H1 (cell line): Measurements from ENCODE around the gene RPS21. TPM values are rescaled to one million over a fixed set of nuclear protein-coding genes. Genes with fewer than 3 reads are reported as not detected.
A peak's percentile ranks its signal among the peaks of the same experiment; 100 is the strongest.

Experiments used
- CTCF ChIA-PET: fragments of 300-600 bp; sonication (Branson Sonifier 250); formaldehyde crosslinking; loops from one replicate; lab custom pipeline; 2021; ENCODE audit not compliant: partially characterized antibody; lab: Charles Lee
- POLR2A ChIA-PET: fragments of 300-600 bp; sonication (Branson Sonifier 250); formaldehyde crosslinking; loops from one replicate; lab custom pipeline; 2021; ENCODE audit warnings: inconsistent platforms; ENCODE audit not compliant: partially characterized antibody; lab: Charles Lee
- DNase-seq, 2 experiments: peaks; one replicate each; pipeline versions ENCODE4 v3.0.0 to v3.0.0-alpha.2; 2010 to 2022; ENCODE audit warnings: low spot score in 2 of 2, low read depth in 1 of 2, mixed read lengths in 1 of 2
- FAIRE-seq: peaks from 2 replicates; lab custom pipeline; 2011; peaks lifted over from hg19 to GRCh38; lab: Jason Lieb, UNC
- H2AFZ ChIP-seq: 2 replicates; pipeline ENCODE4 v1.8.1; 2012; ENCODE audit warnings: low read length, inconsistent platforms
- H2AK5ac ChIP-seq: 2 replicates; pipeline ENCODE4 v1.6.1; 2013; ENCODE audit warnings: low read depth, low read length
- H2BK120ac ChIP-seq: replicated peaks from 2 replicates; pipeline ENCODE3; 2013; ENCODE audit warnings: low read depth, low read length, inconsistent platforms
- H2BK12ac ChIP-seq: 2 replicates; pipeline ENCODE4 v1.6.1; 2013; ENCODE audit warnings: low read depth, low read length
- H2BK15ac ChIP-seq: 2 replicates; pipeline ENCODE4 v1.6.1; 2013; ENCODE audit warnings: low read length
- H2BK20ac ChIP-seq: 2 replicates; pipeline ENCODE4 v1.6.1; 2013; ENCODE audit warnings: low read length
- H2BK5ac ChIP-seq: 2 replicates; pipeline ENCODE4 v1.6.1; 2013; ENCODE audit warnings: low read depth, low read length
- H3K14ac ChIP-seq: 2 replicates; pipeline ENCODE4 v1.6.1; 2013; ENCODE audit warnings: inconsistent platforms; ENCODE audit not compliant: insufficient read length
- H3K18ac ChIP-seq: 2 replicates; pipeline ENCODE4 v1.6.1; 2013; ENCODE audit warnings: low read length; ENCODE audit errors: extremely low read depth
- H3K23ac ChIP-seq: 2 replicates; pipeline ENCODE4 v1.6.1; 2013; ENCODE audit warnings: inconsistent platforms; ENCODE audit not compliant: insufficient read length
- H3K23me2 ChIP-seq: 2 replicates; pipeline ENCODE4 v1.6.1; 2013; ENCODE audit warnings: low read depth, low read length
- H3K27ac ChIP-seq: 2 replicates; pipeline ENCODE4 v1.6.1; 2011; ENCODE audit warnings: low read depth, low read length, inconsistent platforms
- H3K27me3 ChIP-seq, 4 experiments: replicated peaks in 1 of 4; 1 replicate in 1 of 4; 2 replicates in 3 of 4; pipeline versions ENCODE4 v1.6.1 to v1.8.1; 2011 to 2013; ENCODE audit warnings: low read length in 3 of 4, mild to moderate bottlenecking in 3 of 4, inconsistent platforms in 2 of 4, mixed read lengths in 2 of 4, moderate library complexity in 1 of 4; ENCODE audit not compliant: control insufficient read depth in 3 of 4, insufficient read depth in 3 of 4; ENCODE audit errors: extremely low read depth in 1 of 4
- H3K36me3 ChIP-seq, 4 experiments: 2 replicates each; pipeline versions ENCODE4 v1.6.1 to v1.8.1; 2011 to 2013; ENCODE audit warnings: mild to moderate bottlenecking in 4 of 4, low read length in 3 of 4, moderate library complexity in 2 of 4, control low read depth in 1 of 4, inconsistent platforms in 1 of 4; ENCODE audit not compliant: insufficient read depth in 4 of 4, control insufficient read depth in 2 of 4
- H3K4ac ChIP-seq: replicated peaks from 2 replicates; pipeline ENCODE3; 2013; ENCODE audit warnings: low read length, low read depth, mixed read lengths, inconsistent platforms; ENCODE audit not compliant: insufficient read length
- H3K4me1 ChIP-seq, 4 experiments: replicated peaks in 1 of 4; 1 replicate in 1 of 4; 2 replicates in 3 of 4; pipeline versions ENCODE4 v1.6.1 to v1.8.1; 2011 to 2013; ENCODE audit warnings: low read length in 3 of 4, inconsistent platforms in 2 of 4, mixed read lengths in 1 of 4; ENCODE audit not compliant: insufficient read depth in 4 of 4, control insufficient read depth in 3 of 4
- H3K4me2 ChIP-seq, 2 experiments: 2 replicates each; pipeline versions ENCODE4 v1.6.1 to v1.8.1; 2011 to 2013; ENCODE audit warnings: low read depth in 2 of 2, low read length in 2 of 2, control low read depth in 1 of 2, inconsistent platforms in 1 of 2, mild to moderate bottlenecking in 1 of 2; ENCODE audit not compliant: insufficient read depth in 1 of 2
- H3K4me3 ChIP-seq, 4 experiments: fragments of 200-600, 300-600 bp in 1 of 4; sonication (generic), shearing (Covaris generic), sonication (Bioruptor Twin) in 1 of 4; 2 replicates each; pipeline versions ENCODE4 v1.5.1 to v1.8.1; 2011 to 2016; ENCODE audit warnings: low read length in 4 of 4, low read depth in 3 of 4, control low read depth in 2 of 4, inconsistent platforms in 2 of 4, mild to moderate bottlenecking in 2 of 4, mixed read lengths in 1 of 4, moderate library complexity in 1 of 4; ENCODE audit not compliant: insufficient read depth in 2 of 4; ENCODE audit errors: extremely low read depth in 1 of 4
- H3K56ac ChIP-seq: replicated peaks from 2 replicates; pipeline ENCODE3; 2013; ENCODE audit warnings: low read depth, mild to moderate bottlenecking, mixed read lengths, low read length, inconsistent platforms; ENCODE audit not compliant: insufficient read length
- H3K79me1 ChIP-seq: 2 replicates; pipeline ENCODE4 v1.6.1; 2013; ENCODE audit warnings: low read depth, low read length, control low read depth
- H3K79me2 ChIP-seq, 2 experiments: 2 replicates each; pipeline versions ENCODE4 v1.6.1 to v1.8.1; 2012 to 2013; ENCODE audit warnings: low read length in 2 of 2, mild to moderate bottlenecking in 2 of 2, inconsistent platforms in 1 of 2; ENCODE audit not compliant: insufficient read depth in 2 of 2, control insufficient read depth in 1 of 2
- H3K9ac ChIP-seq, 4 experiments: replicated peaks in 1 of 4; 1 replicate in 1 of 4; 2 replicates in 3 of 4; pipeline versions ENCODE4 v1.6.1 to v1.8.1; 2011 to 2013; ENCODE audit warnings: low read depth in 3 of 4, low read length in 3 of 4, control low read depth in 2 of 4, mild to moderate bottlenecking in 2 of 4, moderate library complexity in 2 of 4, inconsistent platforms in 1 of 4; ENCODE audit errors: extremely low read depth in 1 of 4
- H3K9me3 ChIP-seq, 2 experiments: 2 replicates each; pipeline versions ENCODE4 v1.6.1 to v1.8.1; 2012 to 2013; ENCODE audit warnings: mild to moderate bottlenecking in 2 of 2, moderate library complexity in 2 of 2, control low read depth in 1 of 2, inconsistent platforms in 1 of 2, low read depth in 1 of 2, low read length in 1 of 2, mixed read lengths in 1 of 2; ENCODE audit not compliant: insufficient read depth in 2 of 2
- H4K20me1 ChIP-seq, 2 experiments: replicated peaks in 1 of 2; 2 replicates each; pipeline versions ENCODE3 to v1.8.1; 2011 to 2013; ENCODE audit warnings: inconsistent platforms in 2 of 2, low read length in 2 of 2, mild to moderate bottlenecking in 1 of 2; ENCODE audit not compliant: insufficient read depth in 2 of 2, control insufficient read depth in 1 of 2
- H4K5ac ChIP-seq: 2 replicates; pipeline ENCODE4 v1.6.1; 2013; ENCODE audit warnings: low read length, low read depth, mixed read lengths, inconsistent platforms; ENCODE audit not compliant: insufficient read length
- H4K8ac ChIP-seq: 2 replicates; pipeline ENCODE4 v1.8.0; 2013; ENCODE audit warnings: mild to moderate bottlenecking, moderate library complexity, low read length, inconsistent platforms; ENCODE audit not compliant: insufficient read depth; ENCODE audit errors: extremely low read depth
- H4K91ac ChIP-seq: replicated peaks from 2 replicates; pipeline ENCODE3; 2013; ENCODE audit warnings: low read length, mixed read lengths, inconsistent platforms; ENCODE audit not compliant: insufficient read length
- CHD1 ChIP-seq: IDR thresholded peaks from 2 replicates; pipeline ENCODE4 v1.6.1; 2012; ENCODE audit warnings: low read depth, low read length, improper control_type of control experiment
- GABPA ChIP-seq: IDR thresholded peaks from 2 replicates; pipeline ENCODE4 v1.6.1; 2011; ENCODE audit warnings: mild to moderate bottlenecking, low read length, moderate library complexity, borderline replicate concordance; ENCODE audit not compliant: insufficient read depth
- HDAC6 ChIP-seq: IDR thresholded peaks from one replicate; pipeline ENCODE4 v1.7.1; 2012; ENCODE audit warnings: low read depth, mild to moderate bottlenecking, inconsistent platforms, low read length, moderate library complexity
- NANOG ChIP-seq: IDR thresholded peaks from 2 replicates; pipeline ENCODE4 v1.6.1; 2011; ENCODE audit warnings: low read length, low read depth, mild to moderate bottlenecking, inconsistent platforms; ENCODE audit not compliant: insufficient read depth, poor library complexity, severe bottlenecking
- POLR2A ChIP-seq, 2 experiments: IDR thresholded peaks; 1 replicate in 1 of 2; 2 replicates in 1 of 2; pipeline ENCODE4 v1.6.1; 2011; ENCODE audit warnings: low read depth in 2 of 2, low read length in 2 of 2, mild to moderate bottlenecking in 2 of 2; ENCODE audit errors: control extremely low read depth in 1 of 2
- SUZ12 ChIP-seq: fragments of 200-600 bp; sonication (generic); IDR thresholded peaks from 2 replicates; pipeline ENCODE4 v1.6.1; 2012; ENCODE audit warnings: mild to moderate bottlenecking, inconsistent platforms, low read length, moderate library complexity, mixed read lengths
- TEAD4 ChIP-seq: IDR thresholded peaks from 2 replicates; pipeline ENCODE4 v1.6.1; 2012; ENCODE audit warnings: low read depth, low read length, inconsistent platforms, mixed read lengths
- WGBS, 2 experiments: shearing (Covaris generic) in 1 of 2; methylation state at CpG; one replicate each; pipeline versions ENCODE4 v1.1.6 to v1.1.7; 2013 to 2015; ENCODE audit warnings: low lambda C conversion rate in 2 of 2, mixed read lengths in 2 of 2, inconsistent platforms in 1 of 2, low coverage in 1 of 2, missing lambda C conversion rate in 1 of 2; ENCODE audit not compliant: insufficient replicate concordance in 2 of 2, insufficient coverage in 1 of 2, insufficient read length in 1 of 2; ENCODE audit errors: extremely low coverage in 1 of 2, missing lambda C conversion rate in 1 of 2; 5-methylcytosine and 5-hydroxymethylcytosine counted together
- polyA plus RNA-seq, 7 experiments: library from polyadenylated mRNA; depleted of rRNA in 3 of 7; stranded (reverse) in 5 of 7; unstranded in 2 of 7; fragments of >200 nt in 5 of 7; fragments of 200-250 nt in 2 of 7; gene quantifications; 1 replicate in 5 of 7; 2 replicates in 1 of 7; 4 replicates in 1 of 7; pipeline versions ENCODE4 v1.2.1 to v1.2.3, GENCODE V29; 2011 to 2013; ENCODE audit warnings: missing spikeins in 2 of 7, mixed read lengths in 2 of 7
- total RNA-seq: library from RNA; stranded (reverse); fragmentation: NEBNext Ultra II Directional; extraction: Animal tissue kit (Norgen Biotek cat#: 25700); gene quantifications from 2 replicates; pipeline ENCODE4 v1.2.1, GENCODE V29; 2021
- TF ChIP-seq, protein P1 (sequence below), 3 experiments: IDR thresholded peaks; 1 replicate in 2 of 3; 2 replicates in 1 of 3; pipeline versions ENCODE4 v1.5.1 to v1.6.1; 2011; ENCODE audit warnings: low read length in 3 of 3, mild to moderate bottlenecking in 3 of 3, inconsistent platforms in 2 of 3, low read depth in 1 of 3, moderate library complexity in 1 of 3; ENCODE audit not compliant: insufficient read depth in 1 of 3; ENCODE audit errors: control extremely low read depth in 1 of 3

RPS21 gene
- total and polyA plus RNA-seq, 2 of the 8 experiments (the other 6 are each of a cell fraction or from before 2014, with no cell fraction given) = 1,787 to 7,219 TPM

DNA sequence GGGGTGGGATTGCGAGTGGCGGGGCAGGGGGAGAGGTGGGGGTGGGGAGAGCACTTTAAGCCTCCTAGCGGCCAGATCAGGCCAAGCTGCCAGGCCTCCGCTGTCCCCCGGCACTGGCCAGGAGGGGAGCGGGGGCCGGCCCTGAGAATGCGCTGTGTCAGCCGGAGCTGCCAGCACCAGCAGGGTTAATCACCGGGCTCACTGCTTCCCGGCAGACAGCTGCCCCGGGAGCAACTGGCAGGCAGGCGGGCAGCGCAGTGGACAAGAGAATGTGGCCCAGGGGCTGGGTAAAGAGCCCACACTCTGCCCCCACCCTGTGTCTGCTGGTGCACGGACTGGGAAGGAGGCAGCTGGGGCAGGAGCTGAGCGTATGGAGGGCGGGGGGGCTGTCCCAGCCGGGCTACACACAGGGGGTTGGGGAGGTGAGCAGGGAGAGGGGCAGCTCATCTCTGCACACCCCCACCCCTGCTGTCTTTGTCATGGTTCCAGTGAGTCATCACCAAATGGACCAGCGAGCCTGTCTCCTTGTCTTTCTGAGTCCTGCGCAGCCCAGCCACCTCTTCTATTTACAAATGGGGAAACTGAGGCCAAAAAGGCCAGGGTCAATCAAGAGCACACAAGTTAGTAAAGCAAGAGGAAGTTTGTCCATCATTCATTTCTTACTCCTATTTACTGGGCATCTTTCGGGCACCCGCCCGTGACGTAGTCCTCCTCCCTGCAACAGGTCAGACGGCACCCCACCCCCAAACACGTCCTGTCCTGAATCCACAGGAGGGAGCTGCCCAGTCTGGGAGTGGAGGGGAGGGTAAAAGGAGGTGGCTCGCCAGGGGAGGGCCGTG lies 17.7 kb upstream of the RPS21 start:
- H3K23me2 ChIP-seq = peaks cover 12% of the 10 kb centered on the region
- no peak overlapping the region for H3K27ac ChIP-seq
- H3K36me3 ChIP-seq = no peaks in the 10 kb centered on the region
- no peak overlapping the region for H2AFZ ChIP-seq
- peaks cover 5% of the 10 kb centered on the region for H3K79me1 ChIP-seq
- peak overlapping the region; percentile 75; the same call in 1 of the 2 replicates for H2BK20ac ChIP-seq
- no peak overlapping the region for H2BK120ac ChIP-seq
- peak overlapping the region; percentile 1 for H3K4ac ChIP-seq
- FAIRE-seq (no peak), DNase-seq (peak in 1 of 2 experiments; percentile 74)
- H3K56ac ChIP-seq = no peak overlapping the region
- H3K4me2 ChIP-seq = peak overlapping the region; percentile 85 to 86
- peak overlapping the region; percentile 34 for H4K91ac ChIP-seq
- H2BK5ac ChIP-seq = peak overlapping the region; percentile 81; the same call in 1 of the 2 replicates
- H3K23ac ChIP-seq = no peak overlapping the region
- peaks cover 10 to 51% (median 43%) of the 10 kb centered on the region in 4 experiments for H3K4me1 ChIP-seq
- H2BK12ac ChIP-seq = 0 out of 2 replicates have a peak overlapping the region, but pooled peaks have one; percentile 55
- H3K18ac ChIP-seq = peak overlapping the region; percentile 95
- H2BK15ac ChIP-seq = peak overlapping the region; percentile 95; the same call in 1 of the 2 replicates
- H3K9ac ChIP-seq = no peak overlapping the region
- 43% methylated on average over 17 of the region's 28 CpGs; no CpG with 5 or more reads in 1 of the 2 experiments for WGBS, 2 experiments
- ChIA-PET POLR2A (interaction anchor here (0.7 to 12.6 kb wide), 14 partner anchors 8 to 151 kb away, joined by 3 to 213 read pairs (median 5); partner anchors contain the start of genes ADRM1 and RPS21), CTCF (interaction anchor here (0.7 to 10.9 kb wide), 23 partner anchors 10 to 1685 kb away, joined by 3 to 212 read pairs (median 4); partner anchors contain the start of gene RPS21)
- peaks cover 3 to 5% of the 10 kb centered on the region in 2 experiments for H4K20me1 ChIP-seq
- peaks cover 11 to 24% of the 10 kb centered on the region in 2 experiments; a peak in 3 of 4 replicates for H3K79me2 ChIP-seq
- no peaks in the 10 kb centered on the region for H3K9me3 ChIP-seq
- peak overlapping the region; percentile 3 to 77 (median 43); a peak in 5 of 8 replicates for H3K4me3 ChIP-seq
- H4K8ac ChIP-seq = no peak overlapping the region; the same call in 1 of the 2 replicates
- peak overlapping the region; percentile 60 for H4K5ac ChIP-seq
- no peak overlapping the region for H3K14ac ChIP-seq
- H2AK5ac ChIP-seq = peak overlapping the region; percentile 61; the same call in 1 of the 2 replicates
- H3K27me3 ChIP-seq = no peaks in the 10 kb centered on the region
- TF ChIP-seq POLR2A (IDR thresholded peaks at IDR 0.05; ENCODE audit: control extremely low read depth in 1 of 2, low read depth in 2 of 2, low read length in 2 of 2) = peak in 1 of 2 experiments; percentile 30; a peak in 1 of 3 replicates
- no peak for TF ChIP-seq CHD1
- TF ChIP-seq TEAD4 = no peak
- TF ChIP-seq GABPA = 0 out of 2 replicates have a peak, but pooled peaks have one; percentile 28
- no peak for TF ChIP-seq HDAC6
- TF ChIP-seq NANOG = no peak
- TF ChIP-seq SUZ12 = no peak
- TF ChIP-seq, protein P1, sequence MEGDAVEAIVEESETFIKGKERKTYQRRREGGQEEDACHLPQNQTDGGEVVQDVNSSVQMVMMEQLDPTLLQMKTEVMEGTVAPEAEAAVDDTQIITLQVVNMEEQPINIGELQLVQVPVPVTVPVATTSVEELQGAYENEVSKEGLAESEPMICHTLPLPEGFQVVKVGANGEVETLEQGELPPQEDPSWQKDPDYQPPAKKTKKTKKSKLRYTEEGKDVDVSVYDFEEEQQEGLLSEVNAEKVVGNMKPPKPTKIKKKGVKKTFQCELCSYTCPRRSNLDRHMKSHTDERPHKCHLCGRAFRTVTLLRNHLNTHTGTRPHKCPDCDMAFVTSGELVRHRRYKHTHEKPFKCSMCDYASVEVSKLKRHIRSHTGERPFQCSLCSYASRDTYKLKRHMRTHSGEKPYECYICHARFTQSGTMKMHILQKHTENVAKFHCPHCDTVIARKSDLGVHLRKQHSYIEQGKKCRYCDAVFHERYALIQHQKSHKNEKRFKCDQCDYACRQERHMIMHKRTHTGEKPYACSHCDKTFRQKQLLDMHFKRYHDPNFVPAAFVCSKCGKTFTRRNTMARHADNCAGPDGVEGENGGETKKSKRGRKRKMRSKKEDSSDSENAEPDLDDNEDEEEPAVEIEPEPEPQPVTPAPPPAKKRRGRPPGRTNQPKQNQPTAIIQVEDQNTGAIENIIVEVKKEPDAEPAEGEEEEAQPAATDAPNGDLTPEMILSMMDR (IDR thresholded peaks at IDR 0.05; ENCODE audit: control extremely low read depth in 1 of 3, insufficient read depth in 1 of 3, low read depth in 1 of 3, low read length in 3 of 3) = peak; percentile 48 to 52 (median 48)
